Mucosa of stomach (tissue), 1 donor: ENCODE data around the gene CD93.

ENCODE experiments used
- H3K27me3 ChIP-seq: one replicate; pipeline ENCODE4 v1.7.0; 2013; ENCODE audit warnings: mild to moderate bottlenecking, low read length; ENCODE audit not compliant: control insufficient read depth, insufficient read depth
- H3K36me3 ChIP-seq: one replicate; pipeline ENCODE4 v1.7.0; 2013; ENCODE audit warnings: low read length; ENCODE audit not compliant: control insufficient read depth, insufficient read depth
- H3K4me1 ChIP-seq: one replicate; pipeline ENCODE4 v1.7.0; 2013; ENCODE audit warnings: mild to moderate bottlenecking, low read length; ENCODE audit not compliant: control insufficient read depth, insufficient read depth
- H3K4me3 ChIP-seq: one replicate; pipeline ENCODE4 v1.7.0; 2013; ENCODE audit warnings: low read length
- H3K9ac ChIP-seq: one replicate; pipeline ENCODE4 v1.7.0; 2013; ENCODE audit warnings: mild to moderate bottlenecking, low read length, moderate library complexity
- H3K9me3 ChIP-seq: one replicate; pipeline ENCODE4 v1.7.0; 2013; ENCODE audit warnings: mild to moderate bottlenecking, low read length, moderate library complexity; ENCODE audit not compliant: control insufficient read depth
- donor health status: Pancreatic carcinoma.

The CD93 gene

DNA sequence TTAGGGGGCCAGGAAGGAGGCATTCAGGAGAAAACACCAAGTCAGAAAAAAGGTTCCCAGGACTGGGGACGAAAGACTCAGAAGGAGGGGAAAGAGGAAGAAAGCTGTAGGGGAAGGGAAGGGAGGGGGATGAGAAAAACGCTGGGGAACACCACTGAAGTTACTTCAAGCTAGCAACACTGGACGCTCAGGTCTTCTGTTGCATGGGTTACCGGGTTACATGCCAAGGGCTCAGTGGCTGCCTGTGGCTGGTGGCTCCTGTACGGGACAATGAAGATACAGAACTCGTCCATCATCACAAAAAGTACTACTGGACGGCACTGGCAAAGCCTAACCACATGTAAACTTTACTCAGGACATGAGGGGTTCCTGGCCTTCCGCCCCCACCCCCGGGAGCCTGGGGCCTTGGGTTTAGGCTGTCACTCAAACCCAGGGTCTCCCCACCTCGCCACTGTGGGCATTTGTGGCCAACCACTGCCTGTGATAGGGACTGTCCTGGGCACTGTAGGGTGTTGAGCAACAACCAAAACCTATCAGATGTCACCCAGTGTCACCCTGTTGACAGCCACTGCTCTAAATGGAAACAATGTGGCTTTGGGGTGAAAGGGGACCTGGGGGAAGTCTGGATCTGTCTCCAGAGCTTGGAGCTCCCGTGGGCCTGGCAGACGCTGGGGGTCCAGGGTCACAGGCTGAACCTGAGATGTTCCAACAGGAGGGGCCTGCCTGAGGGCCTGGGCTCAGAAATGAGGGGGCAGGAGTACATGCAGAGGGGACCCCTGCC lies 40.3 kb upstream of the CD93 start:
- Histone ChIP-seq H3K9me3 (no peaks in the 10 kb centered on the region), H3K9ac (no peak overlapping the region), H3K36me3 (no peaks in the 10 kb centered on the region), H3K4me1 (peaks cover 7% of the 10 kb centered on the region), H3K4me3 (no peak overlapping the region), H3K27me3 (no peaks in the 10 kb centered on the region)

DNA sequence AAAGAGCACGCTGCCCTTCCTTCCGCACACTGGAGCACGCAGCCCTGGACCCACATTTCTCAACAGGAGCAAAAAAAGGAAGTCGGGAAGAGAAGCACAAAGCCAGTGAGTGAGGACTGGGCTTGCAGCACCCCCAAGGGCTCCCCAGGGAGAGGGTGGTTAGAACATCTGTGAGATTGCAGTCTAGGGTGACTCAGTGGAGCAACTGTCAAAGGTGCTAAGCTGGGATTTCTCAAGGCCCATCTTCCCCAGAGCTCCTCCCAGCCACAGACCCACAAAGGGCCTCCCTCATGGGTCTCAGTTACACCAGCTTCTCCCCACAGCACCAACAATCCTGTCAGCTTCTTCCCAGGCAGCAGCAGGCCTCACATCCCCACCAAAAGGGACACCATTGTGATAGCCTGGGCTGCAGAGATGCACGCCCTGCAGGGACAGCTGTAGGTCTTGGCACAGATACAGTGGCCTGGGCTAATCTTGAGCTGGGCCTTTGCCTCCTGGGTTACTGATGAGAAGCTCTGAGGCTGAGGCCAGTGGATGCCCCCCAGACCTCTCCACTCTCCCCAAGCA lies 39.6 kb upstream of the CD93 start:
- H3K9me3 ChIP-seq, result no peaks in the 10 kb centered on the region
- no peak overlapping the region for H3K9ac ChIP-seq
- no peak overlapping the region for H3K4me3 ChIP-seq
- peaks cover 7% of the 10 kb centered on the region for H3K4me1 ChIP-seq
- H3K36me3 ChIP-seq, result no peaks in the 10 kb centered on the region
- H3K27me3 ChIP-seq, result peaks cover 2% of the 10 kb centered on the region

DNA sequence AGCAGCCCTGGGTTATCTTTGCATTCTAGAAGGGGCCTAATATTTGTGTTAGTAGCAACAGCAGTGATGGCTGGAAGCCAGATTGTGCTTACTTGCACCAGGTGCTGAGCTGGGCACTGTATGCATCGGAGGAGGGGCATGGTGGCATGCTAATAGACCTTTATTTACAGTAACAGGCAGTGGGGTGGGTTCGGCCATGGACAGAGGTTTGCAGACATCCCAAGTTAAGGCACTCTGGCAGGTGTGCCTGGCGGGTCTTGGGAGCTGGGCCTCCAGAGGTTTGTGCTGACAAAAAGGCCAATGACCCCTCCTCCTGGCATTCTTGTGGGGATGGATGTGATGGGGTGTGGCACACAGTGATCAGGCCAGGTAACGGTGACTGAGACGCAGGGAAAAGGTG lies 39.0 kb upstream of the CD93 start:
- Histone ChIP-seq H3K27me3 (peaks cover 2% of the 10 kb centered on the region), H3K36me3 (no peaks in the 10 kb centered on the region), H3K9me3 (no peaks in the 10 kb centered on the region), H3K4me3 (no peak overlapping the region), H3K4me1 (peaks cover 7% of the 10 kb centered on the region), H3K9ac (no peak overlapping the region)

DNA sequence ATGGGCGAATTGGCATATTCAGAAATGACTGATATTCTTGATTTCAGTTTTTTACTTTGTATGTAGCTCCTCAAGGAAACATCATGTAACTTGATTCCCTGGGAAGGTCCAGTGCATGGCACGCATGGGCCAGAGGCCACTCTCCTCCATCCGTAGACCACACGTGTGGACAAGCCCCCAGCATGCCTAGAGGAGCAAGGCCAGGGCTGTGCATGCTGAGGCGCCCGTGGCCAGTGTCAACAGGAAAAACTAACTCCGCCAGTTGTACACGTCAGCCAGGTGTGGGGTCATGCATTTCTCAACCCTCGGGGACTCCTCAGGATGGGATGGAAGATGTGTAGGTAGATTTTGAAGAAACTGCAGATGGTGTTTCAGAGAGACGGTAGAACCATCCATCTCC lies 37.8 kb upstream of the CD93 start:
- H3K9ac ChIP-seq, result no peak overlapping the region
- H3K27me3 ChIP-seq, result peaks cover 2% of the 10 kb centered on the region
- no peaks in the 10 kb centered on the region for H3K9me3 ChIP-seq
- peaks cover 7% of the 10 kb centered on the region for H3K4me1 ChIP-seq
- no peak overlapping the region for H3K4me3 ChIP-seq
- H3K36me3 ChIP-seq, result no peaks in the 10 kb centered on the region

DNA sequence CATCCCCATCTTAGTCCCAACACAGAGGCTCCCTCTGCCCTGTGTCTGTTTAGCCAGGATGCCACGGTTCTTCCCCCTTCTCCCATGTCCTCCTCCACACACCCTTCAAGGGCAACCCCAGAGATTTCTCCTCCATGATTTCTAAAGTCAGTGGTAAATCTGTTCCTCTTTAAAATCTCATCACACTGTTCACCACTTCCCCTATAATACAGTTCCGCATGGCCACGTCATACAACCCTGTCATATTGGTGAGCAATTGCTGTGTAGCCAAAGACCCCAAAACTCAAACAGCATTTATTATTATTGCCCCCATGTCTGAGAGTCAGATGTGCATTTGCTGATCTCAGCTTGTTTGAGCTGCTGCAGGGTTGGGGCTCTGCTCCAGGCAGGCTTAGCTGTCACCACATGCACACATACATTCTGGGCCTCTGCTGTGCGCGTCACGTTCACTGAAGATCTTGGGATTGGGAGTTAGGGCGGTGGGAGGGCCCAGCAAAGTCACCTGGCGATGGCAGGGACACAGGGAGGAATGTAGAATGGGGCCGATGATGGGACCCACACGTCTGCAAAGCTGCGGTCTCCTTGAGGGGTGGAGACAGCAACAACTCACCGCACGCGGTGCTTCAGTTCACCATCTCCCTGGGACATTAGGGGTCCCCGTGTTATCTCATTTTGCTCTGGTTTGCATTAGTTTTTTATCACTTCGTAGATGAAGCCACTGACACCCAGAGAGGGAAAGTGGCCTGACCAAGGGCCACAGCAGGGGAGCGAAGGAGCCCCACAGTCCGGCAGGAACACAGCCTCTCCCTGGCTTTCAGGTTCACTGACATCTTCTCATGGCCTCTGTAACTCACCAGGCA lies 36.9 kb upstream of the CD93 start:
- no peak overlapping the region for H3K9ac ChIP-seq
- peaks cover 2% of the 10 kb centered on the region for H3K27me3 ChIP-seq
- peaks cover 7% of the 10 kb centered on the region for H3K4me1 ChIP-seq
- H3K4me3 ChIP-seq, result no peak overlapping the region
- no peaks in the 10 kb centered on the region for H3K9me3 ChIP-seq
- H3K36me3 ChIP-seq, result no peaks in the 10 kb centered on the region

DNA sequence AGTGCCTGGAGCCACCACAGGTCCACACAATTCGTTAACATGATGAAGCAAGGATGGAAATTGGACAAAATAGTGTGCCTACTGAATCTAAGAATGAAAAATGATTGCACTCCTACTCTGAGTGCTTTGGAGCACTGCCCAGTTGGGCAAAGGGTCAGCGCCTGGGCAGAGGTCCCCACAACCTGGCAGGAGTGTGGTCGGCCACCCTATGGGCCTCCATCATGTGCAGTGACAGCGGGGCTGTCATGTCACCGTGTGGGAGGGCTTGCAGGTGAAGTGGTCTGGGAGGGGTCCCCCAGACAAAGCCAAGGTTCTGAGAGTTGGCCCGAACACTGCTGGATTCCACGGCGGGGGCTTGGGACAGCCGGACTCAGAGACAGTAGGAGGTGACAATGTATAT lies 36.2 kb upstream of the CD93 start:
- H3K9me3 ChIP-seq, result no peaks in the 10 kb centered on the region
- no peaks in the 10 kb centered on the region for H3K36me3 ChIP-seq
- no peak overlapping the region for H3K9ac ChIP-seq
- H3K4me1 ChIP-seq, result peaks cover 7% of the 10 kb centered on the region
- peaks cover 2% of the 10 kb centered on the region for H3K27me3 ChIP-seq
- H3K4me3 ChIP-seq, result no peak overlapping the region

DNA sequence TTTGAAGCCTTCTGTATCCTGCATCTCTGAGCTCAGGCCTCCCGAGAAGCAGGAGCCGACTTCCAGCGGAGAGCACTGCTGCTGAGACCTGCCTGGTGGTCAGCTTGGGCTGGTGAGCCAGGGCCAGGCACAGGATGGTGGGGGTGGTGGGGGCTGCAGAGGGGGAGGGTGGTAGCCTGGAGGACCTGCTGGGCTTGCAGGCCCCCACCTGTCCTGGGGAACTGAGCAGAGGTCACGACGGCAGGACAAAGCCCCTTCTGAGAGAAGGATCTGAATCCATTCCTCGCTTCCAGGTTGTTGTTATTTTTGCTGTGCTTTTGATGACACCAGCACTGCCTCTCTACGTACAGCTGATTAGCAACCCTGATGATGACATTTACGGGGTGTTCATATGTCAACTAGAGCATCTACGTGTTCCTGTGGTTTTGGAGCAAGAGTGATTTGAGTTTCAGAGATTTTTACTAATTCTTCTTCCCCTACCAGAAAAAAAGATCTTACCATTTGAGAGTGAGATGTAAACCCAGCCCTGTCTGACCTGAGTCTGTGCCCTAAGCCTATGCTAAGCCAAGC lies 35.7 kb upstream of the CD93 start:
- Histone ChIP-seq H3K4me3 (no peak overlapping the region), H3K27me3 (peaks cover 2% of the 10 kb centered on the region), H3K4me1 (peaks cover 7% of the 10 kb centered on the region), H3K9ac (no peak overlapping the region), H3K9me3 (no peaks in the 10 kb centered on the region), H3K36me3 (no peaks in the 10 kb centered on the region)

DNA sequence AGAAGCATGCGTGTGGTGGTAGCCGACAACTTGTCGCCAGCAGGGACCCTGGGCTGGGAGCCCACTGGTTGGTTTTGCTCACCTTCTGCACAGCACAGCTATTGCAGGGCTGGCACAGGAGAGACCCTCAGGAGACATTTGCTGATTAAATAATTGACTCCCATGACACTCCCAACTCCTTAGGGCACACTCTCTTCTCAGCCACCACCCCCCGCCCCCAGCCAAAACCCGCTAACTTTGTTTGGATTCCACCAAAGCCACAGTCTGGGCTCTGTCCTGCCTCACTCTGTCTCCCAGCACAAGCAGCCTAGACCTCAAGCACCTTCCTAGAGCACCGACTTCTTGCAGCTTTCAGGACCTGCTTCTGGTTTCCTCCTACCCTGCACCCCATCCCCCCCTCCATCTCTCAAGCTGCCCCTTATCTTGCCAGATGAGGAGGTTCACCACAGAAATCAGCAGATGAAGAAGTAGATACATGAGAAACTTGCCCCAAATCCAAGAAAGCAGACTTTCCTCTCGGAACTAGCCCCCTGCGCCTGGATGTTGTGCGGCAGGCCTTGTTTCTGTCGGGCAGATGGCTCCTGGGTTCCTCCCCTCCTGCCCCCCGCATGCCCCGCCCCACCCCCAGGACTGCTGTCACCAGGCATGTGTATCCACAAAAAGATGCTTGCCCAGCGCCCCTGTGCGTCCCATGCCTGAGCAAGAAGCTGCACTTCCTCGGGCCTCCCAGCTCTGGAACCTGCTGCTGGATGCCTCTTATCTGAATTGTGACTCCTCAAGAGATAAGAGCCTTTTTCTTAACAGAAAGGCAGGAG lies 35.0 kb upstream of the CD93 start:
- no peaks in the 10 kb centered on the region for H3K9me3 ChIP-seq
- H3K27me3 ChIP-seq, result peaks cover 2% of the 10 kb centered on the region
- no peaks in the 10 kb centered on the region for H3K36me3 ChIP-seq
- H3K4me3 ChIP-seq, result no peak overlapping the region
- H3K4me1 ChIP-seq, result peaks cover 7% of the 10 kb centered on the region
- no peak overlapping the region for H3K9ac ChIP-seq

DNA sequence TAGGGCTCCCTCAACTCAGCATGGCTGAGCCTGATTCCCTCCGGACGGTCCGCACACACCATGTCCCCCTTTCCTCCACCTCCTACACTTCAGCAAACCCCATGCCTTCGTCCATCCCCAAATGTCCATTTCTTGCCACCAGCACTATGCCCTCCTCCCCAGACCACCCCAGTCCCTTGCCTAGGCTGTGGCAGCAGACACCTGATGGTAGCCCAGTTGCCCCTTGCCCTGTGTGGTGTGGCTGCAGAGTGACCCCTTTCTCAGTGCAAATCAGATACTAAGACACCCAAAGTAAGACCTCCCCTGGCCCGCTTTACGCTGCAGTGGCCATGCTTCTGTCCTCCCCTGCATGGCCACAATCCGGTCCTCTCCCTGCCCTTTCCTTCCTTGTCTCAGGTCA lies 34.1 kb upstream of the CD93 start:
- Histone ChIP-seq H3K4me3 (no peak overlapping the region), H3K27me3 (peaks cover 2% of the 10 kb centered on the region), H3K9ac (no peak overlapping the region), H3K36me3 (no peaks in the 10 kb centered on the region), H3K4me1 (peaks cover 2% of the 10 kb centered on the region), H3K9me3 (no peaks in the 10 kb centered on the region)

DNA sequence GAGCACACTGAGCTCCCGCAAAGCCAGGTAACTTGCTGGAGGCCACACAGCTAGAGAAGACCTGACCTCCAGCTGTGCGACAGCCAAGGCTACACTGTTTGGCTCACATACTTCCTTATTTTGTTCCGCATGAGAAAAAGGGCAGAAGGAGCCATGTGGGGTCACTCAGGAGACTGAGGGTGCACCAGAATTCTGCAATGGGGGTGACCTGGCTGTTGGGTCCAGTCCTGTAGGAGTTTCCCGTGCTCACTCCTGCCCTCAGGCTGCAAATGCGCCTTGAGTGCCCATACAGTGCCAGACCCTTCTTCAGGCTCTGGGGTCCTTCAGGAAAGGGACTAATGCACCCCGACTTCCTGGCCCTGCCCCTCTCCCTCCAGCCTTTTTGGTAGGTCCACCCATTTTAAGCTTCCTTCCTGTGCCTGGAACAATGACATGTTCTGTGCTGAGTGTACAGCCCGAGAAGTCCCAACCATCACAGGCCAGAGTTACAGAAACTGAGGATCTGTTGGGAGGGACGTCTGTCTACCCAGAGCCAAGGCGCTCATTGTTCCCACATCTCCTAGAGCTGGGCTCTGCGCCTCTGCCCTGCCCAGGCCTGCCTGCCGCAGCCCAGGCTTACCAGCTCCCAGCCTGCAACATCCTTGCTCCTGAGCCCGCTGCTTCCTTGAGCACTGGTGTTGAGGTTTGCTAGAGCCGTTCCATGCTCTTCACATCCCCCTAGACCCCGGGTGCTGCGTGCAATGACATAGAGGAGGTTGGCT lies 33.5 kb upstream of the CD93 start:
- peaks cover 2% of the 10 kb centered on the region for H3K27me3 ChIP-seq
- H3K4me3 ChIP-seq, result no peak overlapping the region
- no peaks in the 10 kb centered on the region for H3K4me1 ChIP-seq

DNA sequence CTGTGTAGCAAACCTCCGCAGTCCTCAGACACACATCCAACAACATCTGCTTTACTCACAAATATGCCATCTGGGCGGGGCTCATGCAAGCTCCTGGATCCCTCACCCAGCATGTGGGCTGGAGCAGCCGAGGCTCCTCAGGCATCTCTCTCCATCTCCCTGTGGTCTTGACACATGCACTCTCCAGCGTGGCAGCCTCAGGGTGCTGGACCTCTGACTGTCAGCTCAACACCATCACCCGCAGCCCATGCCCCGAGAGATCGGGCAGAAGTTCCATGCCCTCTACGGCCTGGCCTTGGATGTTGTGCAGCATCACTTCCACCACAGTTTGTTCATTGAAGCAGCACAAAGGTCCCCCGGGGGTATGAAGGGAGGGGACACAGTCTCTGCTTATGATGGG lies 32.6 kb upstream of the CD93 start:
- Histone ChIP-seq H3K9me3 (no peaks in the 10 kb centered on the region), H3K4me3 (no peak overlapping the region), H3K9ac (no peak overlapping the region), H3K27me3 (peaks cover 2% of the 10 kb centered on the region), H3K4me1 (no peaks in the 10 kb centered on the region), H3K36me3 (no peaks in the 10 kb centered on the region)

More for the DNA sequence above, 33.5 kb upstream of the CD93 start:
- Histone ChIP-seq H3K36me3 (no peaks in the 10 kb centered on the region), H3K9ac (no peak overlapping the region), H3K9me3 (no peaks in the 10 kb centered on the region)
